Activated T-cell treated with anti-CD3 and anti-CD28 coated beads, Interleukin-2, amount 50 U/mL, for 4 hours (primary cell): ENCODE measurements around the gene POLQ. TPM values are rescaled to one million over a fixed set of nuclear protein-coding genes. Genes with fewer than 3 reads are reported as not detected.

ENCODE experiments used
- ATAC-seq, 2 donors: fragments of 200-7000 bp; cut with Tn5 transposase; one replicate each; pipeline ENCODE4 v1.10.0; 2021
- DNase-seq: peaks from one replicate; pipeline ENCODE4 v3.0.0-alpha.2; 2020
- H3K27me3 Mint-ChIP-seq: one replicate; pipeline ENCODE4 v1.8.0; 2021; ENCODE audit warnings: low read depth, mixed read lengths
- H3K36me3 Mint-ChIP-seq: one replicate; pipeline ENCODE4 v1.8.0; 2022; ENCODE audit warnings: mixed read lengths; ENCODE audit not compliant: insufficient read depth
- H3K4me1 Mint-ChIP-seq: one replicate; pipeline ENCODE4 v1.8.0; 2021; ENCODE audit warnings: low read depth, mixed read lengths
- H3K4me3 Mint-ChIP-seq: one replicate; pipeline ENCODE4 v1.8.0; 2021; ENCODE audit warnings: mild to moderate bottlenecking, moderate library complexity, mixed read lengths
- H3K9me3 Mint-ChIP-seq: one replicate; pipeline ENCODE4 v1.8.0; 2021; ENCODE audit warnings: mixed read lengths
- total RNA-seq, 3 donors: library from RNA; stranded (reverse); gene quantifications; one replicate each; pipeline ENCODE4 v1.2.1, GENCODE V29; 2021

Gene POLQ
- total RNA-seq, 3 donors from 2014 or later, result 2.9 to 4.4 (median 3.8) TPM

DNA sequence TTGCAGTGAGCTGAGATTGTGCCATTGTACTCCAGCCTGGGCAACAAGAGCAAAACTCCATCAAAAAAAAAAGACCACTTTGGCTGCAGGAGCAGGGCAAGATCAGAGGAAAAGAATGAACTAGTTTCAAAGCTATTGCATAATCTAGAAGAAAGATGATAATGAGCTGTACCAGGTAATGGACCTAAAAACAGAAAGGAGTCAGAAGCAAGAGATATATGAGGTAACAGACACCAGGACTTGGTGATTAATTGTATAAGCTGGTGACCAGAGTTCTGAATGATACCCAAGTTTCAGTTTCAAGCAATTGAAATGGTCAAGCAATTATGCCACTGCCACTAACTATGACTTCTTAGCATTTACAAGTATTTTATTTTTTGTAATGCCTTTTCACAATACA, 2.9 kb downstream of the POLQ start:
- H3K4me3 Mint-ChIP-seq, result no peak overlapping the region
- H3K4me1 Mint-ChIP-seq, result peaks cover 6% of the 10 kb centered on the region
- H3K9me3 Mint-ChIP-seq, result no peaks in the 10 kb centered on the region
- DNase-seq (no peak), ATAC-seq (no peak)
- H3K27me3 Mint-ChIP-seq, result no peaks in the 10 kb centered on the region
- peaks cover 2% of the 10 kb centered on the region for H3K36me3 Mint-ChIP-seq

DNA sequence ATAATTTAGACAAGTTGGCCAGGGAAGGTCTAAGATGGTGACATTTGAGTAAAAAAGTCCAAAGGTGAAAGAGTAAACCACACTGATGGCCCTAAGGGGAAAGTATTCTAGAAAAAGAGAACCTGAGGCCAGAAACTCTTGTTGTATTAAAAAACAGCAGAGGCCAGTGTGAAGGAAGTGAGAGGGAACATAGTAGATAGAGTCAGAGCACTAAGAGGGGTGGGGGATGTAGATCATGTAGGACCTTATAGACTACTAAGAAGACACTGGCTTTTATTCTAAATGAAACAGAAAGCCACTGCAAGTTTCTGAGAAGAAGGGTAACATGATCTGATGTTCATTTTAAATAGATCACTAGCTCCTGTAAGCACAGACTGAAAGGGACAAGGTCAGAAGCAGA, 14.5 kb downstream of the POLQ start:
- ATAC-seq, result no peak
- Mint-ChIP-seq H3K9me3 (no peaks in the 10 kb centered on the region), H3K27me3 (no peaks in the 10 kb centered on the region), H3K4me1 (no peaks in the 10 kb centered on the region), H3K36me3 (no peaks in the 10 kb centered on the region), H3K4me3 (no peak overlapping the region)
- no peak for DNase-seq

DNA sequence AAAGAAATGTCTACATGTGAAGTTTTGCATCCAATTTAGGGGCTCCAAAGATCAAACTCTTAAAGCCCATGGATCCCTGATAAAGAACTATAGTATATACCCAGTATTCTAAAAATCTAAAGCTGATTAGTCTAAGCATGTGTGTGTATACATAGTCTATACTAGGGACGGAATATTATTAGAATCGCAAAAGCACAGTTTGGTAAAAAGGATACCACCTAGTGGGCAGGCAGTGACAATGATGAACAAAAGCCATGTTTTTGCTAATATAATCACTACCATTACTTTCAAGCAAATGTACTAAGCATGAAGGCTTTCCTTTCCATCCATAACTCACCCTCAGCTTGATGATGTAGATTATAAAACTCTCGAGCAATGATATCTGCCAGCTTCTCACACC, 16.5 kb downstream of the POLQ start:
- Mint-ChIP-seq H3K36me3 (no peaks in the 10 kb centered on the region), H3K4me1 (no peaks in the 10 kb centered on the region), H3K9me3 (no peaks in the 10 kb centered on the region), H3K27me3 (no peaks in the 10 kb centered on the region), H3K4me3 (no peak overlapping the region)
- ATAC-seq, result no peak
- no peak for DNase-seq

DNA sequence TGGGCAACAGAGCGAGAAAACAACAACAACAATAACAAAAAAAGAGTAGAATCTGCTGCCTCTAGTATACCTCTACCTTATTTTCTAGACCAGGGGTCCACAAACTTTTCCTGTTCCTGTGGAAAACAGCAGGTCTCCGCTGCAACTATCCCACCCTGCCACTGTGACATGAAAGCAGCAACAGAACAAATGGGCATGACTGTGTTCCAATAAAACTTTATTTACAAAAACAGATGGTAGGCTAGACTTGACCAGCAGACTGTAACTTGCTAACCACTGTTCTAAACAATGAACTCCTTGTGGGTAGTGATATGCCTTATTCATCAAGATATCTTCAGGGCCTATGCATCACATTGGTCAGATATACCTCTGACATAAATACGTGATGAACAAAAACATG, 25.3 kb downstream of the POLQ start:
- DNase-seq (no peak), ATAC-seq (no peak)
- Mint-ChIP-seq H3K27me3 (no peaks in the 10 kb centered on the region), H3K36me3 (peaks cover 2% of the 10 kb centered on the region), H3K4me1 (no peaks in the 10 kb centered on the region), H3K9me3 (peaks cover 12% of the 10 kb centered on the region), H3K4me3 (no peak overlapping the region)

DNA sequence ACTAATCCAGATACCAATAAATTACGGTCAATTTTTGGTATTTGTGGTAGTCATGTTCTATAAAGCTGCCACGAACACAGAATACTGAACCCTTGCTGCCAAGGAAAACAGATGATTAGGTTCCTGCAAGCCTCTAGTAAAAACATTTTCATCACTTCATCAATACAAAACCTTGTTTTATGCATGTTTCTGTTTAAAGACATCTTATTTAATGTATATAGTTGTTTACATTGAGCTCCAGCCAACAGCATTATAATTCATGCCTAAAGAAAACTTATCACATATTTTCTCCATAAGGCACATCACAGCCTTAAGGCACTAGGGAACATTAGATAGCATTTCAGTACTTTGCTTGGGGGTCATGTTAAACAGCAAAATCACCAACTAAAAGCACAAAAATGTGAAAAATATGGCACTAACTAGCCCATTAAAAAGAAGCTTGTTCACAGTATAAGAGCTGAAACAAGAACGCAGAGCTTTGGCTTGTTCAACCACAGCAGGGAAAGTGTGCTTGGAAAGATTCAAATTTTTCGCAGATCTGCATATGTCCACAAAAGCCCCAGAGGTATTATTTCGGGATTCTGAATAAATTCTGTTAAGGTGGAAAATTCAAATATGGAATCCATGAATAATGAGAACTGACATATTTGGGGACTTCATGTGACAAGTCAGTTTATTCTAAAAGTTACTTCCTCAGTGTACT, 27.7 kb downstream of the POLQ start:
- DNase-seq, result no peak
- H3K9me3 Mint-ChIP-seq, result peaks cover 19% of the 10 kb centered on the region
- H3K4me1 Mint-ChIP-seq, result no peaks in the 10 kb centered on the region
- ATAC-seq, result no peak
- peaks cover 2% of the 10 kb centered on the region for H3K36me3 Mint-ChIP-seq
- no peaks in the 10 kb centered on the region for H3K27me3 Mint-ChIP-seq
- no peak overlapping the region for H3K4me3 Mint-ChIP-seq

DNA sequence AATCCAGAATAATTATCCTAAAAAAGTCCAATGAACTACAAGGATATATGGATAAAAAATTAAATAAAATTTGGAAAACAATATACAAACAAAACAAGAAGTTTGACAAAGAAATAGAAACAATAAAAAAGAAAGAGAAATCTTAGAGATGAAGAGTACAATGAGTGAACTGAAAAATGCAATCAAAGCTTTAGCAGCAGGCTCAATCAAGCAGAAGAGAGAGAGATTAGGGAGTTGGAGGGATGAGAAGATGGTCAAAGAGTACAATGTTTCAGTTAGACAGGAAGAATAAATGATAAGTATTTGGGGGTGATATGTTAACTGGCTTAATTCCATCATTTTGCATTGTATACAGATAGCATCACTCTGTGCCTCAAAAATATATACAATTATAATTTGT, 29.9 kb downstream of the POLQ start:
- Mint-ChIP-seq H3K27me3 (no peaks in the 10 kb centered on the region), H3K4me3 (no peak overlapping the region), H3K36me3 (peaks cover 2% of the 10 kb centered on the region), H3K9me3 (peaks cover 19% of the 10 kb centered on the region), H3K4me1 (no peaks in the 10 kb centered on the region)
- no peak for DNase-seq
- ATAC-seq, result no peak

DNA sequence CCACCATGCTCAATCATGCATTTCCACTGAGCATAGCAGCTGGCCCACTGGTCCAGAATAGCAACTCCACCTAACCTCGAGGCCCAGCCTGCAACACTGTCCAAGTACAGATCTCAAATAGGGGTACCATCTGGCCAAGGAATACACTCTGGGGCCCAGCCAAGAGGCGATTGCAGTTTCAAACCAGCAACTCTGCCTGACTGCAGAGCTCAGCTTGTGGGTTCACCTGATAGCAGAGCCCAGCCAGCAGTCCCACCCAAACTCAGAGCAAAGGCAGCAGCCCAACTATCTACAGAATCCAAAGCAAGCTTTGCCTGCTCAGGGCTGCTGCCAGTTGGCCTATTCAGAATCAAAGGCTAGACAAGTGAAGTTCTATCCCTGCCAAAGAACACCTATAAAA, 30.5 kb downstream of the POLQ start:
- ATAC-seq, result no peak
- no peaks in the 10 kb centered on the region for H3K27me3 Mint-ChIP-seq
- no peak overlapping the region for H3K4me3 Mint-ChIP-seq
- H3K36me3 Mint-ChIP-seq, result peaks cover 2% of the 10 kb centered on the region
- no peaks in the 10 kb centered on the region for H3K4me1 Mint-ChIP-seq
- H3K9me3 Mint-ChIP-seq, result peaks cover 19% of the 10 kb centered on the region
- no peak for DNase-seq

DNA sequence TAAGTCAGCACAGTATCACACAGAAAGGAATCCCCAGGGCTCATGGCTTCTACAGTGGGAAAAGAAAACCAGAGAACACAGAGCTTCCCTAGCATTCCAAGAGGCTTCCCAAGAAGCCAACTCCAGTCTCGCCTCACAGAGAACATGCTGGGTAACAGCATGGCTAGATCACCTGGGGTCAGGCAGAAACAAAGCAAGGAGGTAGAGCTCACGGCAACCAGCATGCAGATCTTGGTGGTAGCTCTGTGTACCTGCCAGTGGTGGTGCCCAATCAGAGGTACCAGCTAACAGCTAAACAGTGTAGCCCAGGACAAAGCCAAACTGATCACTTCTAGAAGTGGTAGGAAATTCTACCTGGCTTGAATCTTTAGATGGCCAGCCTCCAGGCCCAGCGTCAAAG, 31.3 kb downstream of the POLQ start:
- ATAC-seq, result no peak
- H3K4me3 Mint-ChIP-seq, result no peak overlapping the region
- DNase-seq, result no peak
- peaks cover 2% of the 10 kb centered on the region for H3K36me3 Mint-ChIP-seq
- peaks cover 19% of the 10 kb centered on the region for H3K9me3 Mint-ChIP-seq
- H3K27me3 Mint-ChIP-seq, result no peaks in the 10 kb centered on the region
- no peaks in the 10 kb centered on the region for H3K4me1 Mint-ChIP-seq

DNA sequence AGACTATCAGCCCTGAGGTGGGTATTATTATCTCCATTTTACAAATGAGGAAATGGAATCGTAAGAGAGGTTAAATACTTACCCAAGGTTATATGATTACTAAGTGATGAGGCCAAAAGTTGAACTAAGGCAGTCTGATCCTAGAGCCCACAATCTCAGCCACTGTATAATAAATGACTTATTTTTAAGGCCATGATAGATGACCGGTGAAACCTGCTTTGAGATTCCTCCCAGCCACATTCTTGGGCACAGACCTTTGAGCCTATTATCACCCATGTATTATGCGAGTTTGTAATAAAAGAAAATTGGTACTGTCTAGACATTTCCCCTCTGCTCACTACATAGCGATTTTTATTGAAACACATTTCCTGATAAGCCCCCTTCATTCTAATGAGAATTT, 37.4 kb downstream of the POLQ start:
- no peaks in the 10 kb centered on the region for H3K4me1 Mint-ChIP-seq
- no peaks in the 10 kb centered on the region for H3K27me3 Mint-ChIP-seq
- DNase-seq (no peak), ATAC-seq (no peak)
- no peaks in the 10 kb centered on the region for H3K9me3 Mint-ChIP-seq
- no peak overlapping the region for H3K4me3 Mint-ChIP-seq
- H3K36me3 Mint-ChIP-seq, result no peaks in the 10 kb centered on the region

DNA sequence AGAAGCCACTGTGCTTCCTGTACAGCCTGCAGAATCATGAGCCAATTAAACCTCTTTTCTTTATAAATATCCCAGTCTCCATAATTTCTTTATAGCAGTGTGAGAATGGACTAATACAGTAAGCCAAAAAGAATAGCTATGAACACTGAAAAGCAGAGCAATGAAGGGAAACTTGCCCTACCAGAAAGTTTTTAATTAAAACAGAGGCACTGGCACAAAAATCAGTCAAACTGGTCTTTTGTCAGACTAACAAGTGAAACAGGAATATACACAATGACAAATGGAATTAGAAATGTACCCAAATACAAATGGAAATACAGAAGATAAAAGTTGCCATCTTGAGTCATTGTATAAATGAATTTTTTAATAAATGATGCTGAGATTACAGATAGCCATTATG, 40.5 kb downstream of the POLQ start:
- Mint-ChIP-seq H3K27me3 (no peaks in the 10 kb centered on the region), H3K9me3 (no peaks in the 10 kb centered on the region), H3K36me3 (no peaks in the 10 kb centered on the region), H3K4me1 (no peaks in the 10 kb centered on the region), H3K4me3 (no peak overlapping the region)
- no peak for ATAC-seq
- DNase-seq, result no peak

DNA sequence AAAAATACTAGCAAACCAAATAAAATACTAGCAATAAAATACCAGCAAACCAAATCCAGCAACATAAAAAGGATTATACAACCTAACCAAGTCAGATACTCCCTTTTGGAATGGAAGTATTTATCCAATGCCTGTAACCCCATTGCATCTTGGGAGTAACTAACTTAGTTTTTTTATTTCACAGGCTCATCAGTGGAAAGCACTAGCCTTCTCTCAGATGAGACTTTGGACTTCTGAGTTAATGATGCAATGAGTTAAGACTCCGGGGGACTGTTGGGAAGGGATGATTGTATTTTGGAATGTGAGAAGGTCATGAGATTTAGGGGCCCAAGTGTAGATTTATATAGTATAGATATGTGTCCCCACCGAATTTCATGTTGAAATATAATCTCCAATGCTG, 41.2 kb downstream of the POLQ start:
- no peak for DNase-seq
- H3K9me3 Mint-ChIP-seq, result no peaks in the 10 kb centered on the region
- ATAC-seq, result no peak
- H3K4me1 Mint-ChIP-seq, result no peaks in the 10 kb centered on the region
- H3K36me3 Mint-ChIP-seq, result no peaks in the 10 kb centered on the region
- H3K27me3 Mint-ChIP-seq, result no peaks in the 10 kb centered on the region
- no peak overlapping the region for H3K4me3 Mint-ChIP-seq

DNA sequence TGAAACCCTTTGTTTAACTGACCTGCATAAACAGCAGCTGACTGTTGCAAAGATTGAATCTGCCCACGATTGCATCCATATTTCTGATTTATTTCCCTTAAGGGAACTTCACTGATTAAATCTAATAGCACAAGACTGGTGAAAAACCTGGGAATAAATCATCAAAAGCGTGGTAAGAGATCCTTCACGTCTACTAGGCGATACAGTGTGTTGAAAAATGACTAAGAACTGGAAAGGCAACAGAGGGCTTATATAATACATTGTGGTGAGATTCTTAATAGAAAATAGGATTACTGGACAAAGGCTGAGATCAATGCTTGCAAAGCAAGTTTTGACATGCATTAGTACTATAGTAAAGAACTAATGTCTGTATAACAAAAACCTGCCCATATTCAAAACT, 49.0 kb downstream of the POLQ start:
- Mint-ChIP-seq H3K4me3 (no peak overlapping the region), H3K27me3 (no peaks in the 10 kb centered on the region), H3K36me3 (no peaks in the 10 kb centered on the region), H3K4me1 (no peaks in the 10 kb centered on the region), H3K9me3 (no peaks in the 10 kb centered on the region)
- DNase-seq, result no peak
- no peak for ATAC-seq

DNA sequence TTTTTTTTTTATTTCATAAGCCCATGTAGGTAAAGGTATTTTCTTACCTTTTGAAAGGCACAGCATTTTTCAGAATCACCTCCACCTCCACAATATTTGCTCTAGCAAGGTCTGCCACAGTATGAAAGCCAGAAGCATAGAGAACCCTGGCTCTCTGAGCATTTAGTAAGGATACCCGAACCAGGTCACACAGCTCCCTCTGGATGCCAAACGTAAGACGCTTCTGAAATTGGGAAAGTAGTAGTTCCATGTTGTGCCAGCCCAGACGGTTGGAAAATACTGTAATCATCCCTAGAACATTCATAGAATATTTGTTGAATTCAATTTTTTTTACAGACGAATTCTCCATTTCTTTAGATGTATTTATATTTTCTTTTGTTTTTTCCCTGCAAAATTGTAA, 52.4 kb downstream of the POLQ start:
- no peak for ATAC-seq
- Mint-ChIP-seq H3K36me3 (no peaks in the 10 kb centered on the region), H3K9me3 (no peaks in the 10 kb centered on the region)

DNA sequence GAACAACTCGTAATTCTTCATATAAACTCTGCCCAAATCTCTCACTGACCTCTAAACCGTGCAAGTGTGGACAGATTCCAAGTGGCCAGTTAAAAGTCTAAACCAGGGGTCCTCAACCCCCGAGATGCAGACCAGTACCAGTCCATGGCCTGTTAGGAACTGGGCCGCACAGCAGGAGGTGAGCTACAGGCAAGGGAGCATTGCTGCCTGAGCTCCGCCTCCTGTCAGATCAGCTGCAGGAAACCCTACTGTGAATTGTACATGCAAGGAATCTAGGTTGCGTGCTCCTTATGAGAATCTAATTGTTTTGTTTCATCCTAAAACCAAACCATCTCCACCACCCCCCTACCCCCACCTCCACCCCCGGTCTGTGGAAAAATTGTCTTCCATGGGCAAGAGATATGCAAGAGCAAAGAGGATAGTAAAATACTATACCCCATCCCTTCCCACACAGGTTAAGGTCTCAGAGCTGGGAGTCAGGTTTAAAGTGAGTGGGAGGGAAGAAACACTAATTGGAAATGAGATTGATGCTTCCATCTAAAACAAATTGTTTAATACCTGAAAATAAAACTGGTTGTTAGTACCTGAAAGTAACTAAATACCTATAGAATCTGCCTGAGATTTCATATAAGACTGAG, 54.0 kb downstream of the POLQ start:
- Mint-ChIP-seq H3K4me1 (no peaks in the 10 kb centered on the region), H3K4me3 (no peak overlapping the region), H3K9me3 (no peaks in the 10 kb centered on the region), H3K27me3 (no peaks in the 10 kb centered on the region), H3K36me3 (no peaks in the 10 kb centered on the region)
- DNase-seq (no peak), ATAC-seq (no peak)

More for the DNA sequence above, 52.4 kb downstream of the POLQ start:
- Mint-ChIP-seq H3K4me1 (no peaks in the 10 kb centered on the region), H3K27me3 (no peaks in the 10 kb centered on the region), H3K4me3 (no peak overlapping the region)
- no peak for DNase-seq

DNA sequence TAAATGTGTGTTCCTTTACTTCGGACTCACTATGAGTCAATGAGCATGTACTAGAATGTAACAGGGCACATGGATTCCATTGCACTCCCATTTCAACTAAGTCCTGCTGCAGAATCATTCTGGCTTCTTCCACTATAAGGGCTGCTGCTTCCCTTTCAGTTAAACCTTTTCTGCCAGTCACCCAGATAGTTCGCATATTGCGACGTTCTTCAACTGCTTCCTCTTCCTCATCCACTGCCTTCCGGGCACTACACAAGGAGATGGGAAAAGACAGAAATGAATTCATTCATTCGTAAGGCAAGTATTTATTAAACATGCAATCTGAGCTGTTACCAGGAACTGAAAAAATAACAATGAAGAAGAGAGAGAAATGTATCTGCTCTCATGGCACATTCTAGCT, 55.6 kb downstream of the POLQ start:
- ATAC-seq (no peak), DNase-seq (no peak)
- Mint-ChIP-seq H3K4me1 (no peaks in the 10 kb centered on the region), H3K36me3 (no peaks in the 10 kb centered on the region), H3K9me3 (no peaks in the 10 kb centered on the region), H3K4me3 (no peak overlapping the region), H3K27me3 (no peaks in the 10 kb centered on the region)
